ENCODE data around the gene HOTAIR.
A peak's percentile ranks its signal among the peaks of the same experiment; 100 is the strongest.

Gene HOTAIR

GRCh38 chr12:53985692-53985993 lies 10.9 kb upstream of the HOTAIR start:
- no peak for DNase-seq

- DNase-seq: peak; percentile 56
Observed at GRCh38 chr12:53984901-53985691, 10.3 kb upstream of the HOTAIR start, which contains the start of gene HOXC10. HOXC10 (plus strand) TSS chr12:53985146; CDS start chr12:53985260, 114 bp downstream.

- DNase-seq: no peak
Observed at GRCh38 chr12:53983950-53984572, 9.3 kb upstream of the HOTAIR start.

- DNase-seq: no peak
Observed at GRCh38 chr12:53983568-53983949, 8.8 kb upstream of the HOTAIR start.

GRCh38 chr12:53982648-53983567 lies 8.2 kb upstream of the HOTAIR start:
- no peak for DNase-seq

GRCh38 chr12:53981634-53982565 lies 7.1 kb upstream of the HOTAIR start:
- DNase-seq: no peak

GRCh38 chr12:53980802-53981496 lies 6.2 kb upstream of the HOTAIR start:
- DNase-seq: no peak

GRCh38 chr12:53980104-53980801 lies 5.5 kb upstream of the HOTAIR start:
- no peak for DNase-seq

GRCh38 chr12:53978477-53979356 lies 4.0 kb upstream of the HOTAIR start:
- DNase-seq: no peak

- DNase-seq: no peak
Observed at GRCh38 chr12:53977596-53978445, 3.1 kb upstream of the HOTAIR start.

- no peak for DNase-seq
Observed at GRCh38 chr12:53976823-53977595, 2.3 kb upstream of the HOTAIR start.

- DNase-seq: no peak
Observed at GRCh38 chr12:53976172-53976822, 1.5 kb upstream of the HOTAIR start.

GRCh38 chr12:53975479-53976152 lies 862 bp upstream of the HOTAIR start:
- DNase-seq: no peak

- no peak for DNase-seq
Observed at GRCh38 chr12:53975064-53975471, 314 bp upstream of the HOTAIR start.

GRCh38 chr12:53973236-53974042 lies 1.3 kb downstream of the HOTAIR start:
- DNase-seq: no peak

- DNase-seq: no peak
Observed at GRCh38 chr12:53972722-53973235, 2.0 kb downstream of the HOTAIR start, which contains the start of gene HOXC11. HOXC11 (plus strand) TSS chr12:53973126; CDS start chr12:53973242, 116 bp downstream.

Measured in GDM1 (cell line).